CD1c-positive myeloid dendritic cell (primary cell): ENCODE measurements around the gene ELOVL6.
"Not testable (repeated sequence)": the region's sequence is repeated elsewhere in the genome, so short reads cannot be mapped to it uniquely, and the experiment has no call there.

Experiments
- DNase-seq: peaks from one replicate; pipeline ENCODE4 v3.0.0-alpha.2; 2016; ENCODE audit errors: extremely low spot score

Gene ELOVL6

DNA sequence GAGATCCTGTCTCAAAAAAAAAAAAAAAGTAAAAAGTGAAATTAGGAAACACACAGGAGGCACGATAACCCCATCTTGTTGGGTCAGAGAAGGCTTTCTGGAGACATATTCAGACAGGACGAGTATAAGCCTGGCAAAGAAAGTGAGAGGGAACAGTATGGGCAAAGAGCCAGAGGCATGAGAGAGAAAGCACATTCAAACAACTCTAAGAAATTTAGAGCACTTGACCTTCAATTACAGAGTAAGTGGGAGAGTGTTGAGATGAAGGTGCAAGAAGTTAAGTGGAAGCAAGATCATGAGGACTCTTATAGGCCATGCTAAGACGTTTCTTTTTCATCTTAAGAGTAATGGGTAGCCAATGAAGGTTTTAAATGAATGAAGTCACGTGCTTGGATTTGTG, 70.4 kb downstream of the ELOVL6 start:
- DNase-seq: no peak

DNA sequence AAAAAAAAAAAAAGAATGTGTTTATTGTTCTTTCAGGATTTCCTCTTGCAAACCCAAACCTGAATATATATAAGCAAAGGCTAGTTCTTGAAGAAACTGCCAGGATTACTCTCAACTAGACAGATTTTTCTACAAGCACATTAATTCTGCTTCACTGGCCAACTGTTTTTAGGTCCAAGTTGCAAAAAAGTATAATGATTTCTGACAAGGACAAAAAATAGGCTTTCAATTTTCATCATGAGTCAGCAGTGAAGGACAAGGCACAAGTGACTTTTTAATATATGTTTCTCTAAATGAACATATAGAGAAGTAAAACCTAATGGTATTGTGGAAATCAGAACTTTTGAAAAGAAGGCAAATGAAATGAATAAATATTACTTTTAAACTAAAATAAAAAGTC, 73.7 kb downstream of the ELOVL6 start:
- no peak for DNase-seq

DNA sequence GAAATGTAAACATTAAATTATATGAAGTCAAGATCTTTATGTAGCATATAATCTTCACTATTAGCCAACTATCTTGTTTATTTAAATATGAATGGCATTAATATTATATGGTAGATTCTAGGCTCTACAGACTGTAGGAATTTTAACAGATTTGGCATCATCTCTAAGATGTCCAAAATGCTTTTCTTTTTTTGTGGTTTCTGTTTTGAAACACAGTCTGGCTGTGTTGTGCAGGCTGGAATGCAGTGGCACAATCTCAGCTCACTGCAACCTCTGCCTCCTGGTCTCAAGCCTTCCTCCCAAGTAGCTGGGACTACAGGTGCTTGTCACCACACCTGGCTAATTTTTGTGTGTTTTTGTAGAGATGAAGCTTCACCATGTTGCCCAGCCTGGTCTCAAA, 76.2 kb downstream of the ELOVL6 start:
- DNase-seq: no peak

DNA sequence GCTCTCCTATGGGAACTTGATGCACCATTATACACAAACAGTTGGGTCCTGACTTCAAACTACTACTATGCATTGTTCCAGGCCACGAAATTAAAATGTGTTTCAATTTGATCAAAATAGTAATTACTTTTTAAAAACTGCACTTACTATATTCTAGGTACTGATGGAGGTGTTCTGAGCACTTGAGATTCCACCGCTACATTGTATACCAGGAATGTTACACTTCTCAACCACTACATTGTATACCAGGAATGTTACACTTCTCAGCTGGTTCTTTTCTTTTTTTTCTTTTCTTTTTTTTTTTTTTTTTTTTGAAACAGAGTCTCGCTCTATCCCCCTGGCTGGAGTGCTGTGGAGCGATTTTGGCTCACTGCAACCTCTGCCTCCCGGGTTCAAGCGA, 77.9 kb downstream of the ELOVL6 start:
- DNase-seq: no peak

DNA sequence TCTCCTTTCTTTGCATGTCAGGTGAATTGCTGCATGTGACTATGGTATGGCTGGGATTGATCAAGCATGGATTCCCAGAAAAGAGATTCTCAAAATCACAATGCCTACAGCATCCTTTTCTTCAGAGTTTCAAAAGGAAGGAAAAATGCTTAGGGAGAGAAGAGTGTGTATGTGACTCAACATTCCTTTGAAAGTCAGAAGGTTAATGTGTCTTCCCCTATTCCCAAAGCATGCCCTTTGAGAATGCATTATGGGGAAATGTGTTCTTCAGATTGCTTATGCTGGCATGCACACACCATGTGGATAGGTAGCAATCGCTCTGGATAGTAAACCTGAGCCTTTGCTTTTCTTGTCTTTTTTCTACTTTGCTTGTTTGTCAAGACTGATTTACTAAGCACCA, 78.5 kb downstream of the ELOVL6 start:
- DNase-seq: no peak

DNA sequence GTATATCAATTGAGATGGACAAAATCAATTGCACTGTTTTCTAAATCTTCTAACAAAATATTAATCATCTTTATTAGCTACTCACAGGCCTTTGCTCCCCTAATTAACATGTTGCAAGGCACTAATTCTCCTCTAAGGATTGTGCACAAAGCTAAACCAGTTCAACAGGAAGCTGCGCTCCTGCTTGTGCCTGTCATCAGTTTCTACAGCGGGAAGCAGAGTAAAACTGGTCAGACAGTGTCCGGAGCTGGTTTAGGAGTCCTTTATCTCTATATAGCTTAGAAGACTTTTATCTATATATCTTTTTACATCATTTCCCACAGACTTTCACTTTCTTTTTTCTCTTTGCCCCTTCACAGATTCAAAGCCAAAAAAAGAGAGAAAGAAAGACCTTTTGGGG, 79.1 kb downstream of the ELOVL6 start:
- no peak for DNase-seq

DNA sequence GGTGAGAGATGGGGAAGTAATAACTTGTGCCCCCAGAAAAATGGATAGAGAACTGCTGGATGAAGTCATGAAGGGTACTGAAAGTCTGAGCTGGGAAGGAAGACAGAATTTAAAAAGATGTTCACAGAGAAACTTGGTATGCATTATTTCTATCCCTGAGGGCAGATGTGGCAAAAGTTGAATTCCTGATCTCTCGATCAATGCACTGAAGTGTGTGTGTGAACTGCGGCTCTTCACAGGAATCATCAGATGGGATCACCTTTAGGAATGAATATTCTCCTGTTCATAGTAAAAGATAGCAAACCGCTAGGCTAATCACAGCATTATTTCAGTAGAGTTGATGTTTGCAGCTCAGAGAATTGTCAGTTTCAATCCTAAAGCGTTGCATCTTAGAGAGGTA, 86.4 kb downstream of the ELOVL6 start:
- no peak for DNase-seq

DNA sequence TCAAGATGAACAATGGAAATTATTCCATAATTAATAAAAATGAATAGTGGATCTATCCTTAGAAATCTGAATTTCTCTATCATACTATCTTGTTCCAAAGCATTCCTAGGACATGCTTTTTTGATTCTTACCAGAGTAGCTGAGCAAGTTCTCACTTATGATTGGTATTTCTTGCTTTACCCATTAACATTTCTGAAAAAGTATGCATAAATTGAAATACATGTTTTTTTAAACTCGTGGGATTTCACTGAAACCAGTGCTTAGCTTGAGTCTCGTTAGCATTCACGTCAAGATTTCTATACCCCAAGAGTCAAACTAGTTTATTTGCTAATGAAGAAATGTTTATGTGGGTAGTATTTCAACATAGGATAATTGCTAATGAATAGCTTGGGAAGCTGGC, 89.0 kb downstream of the ELOVL6 start:
- no peak for DNase-seq

DNA sequence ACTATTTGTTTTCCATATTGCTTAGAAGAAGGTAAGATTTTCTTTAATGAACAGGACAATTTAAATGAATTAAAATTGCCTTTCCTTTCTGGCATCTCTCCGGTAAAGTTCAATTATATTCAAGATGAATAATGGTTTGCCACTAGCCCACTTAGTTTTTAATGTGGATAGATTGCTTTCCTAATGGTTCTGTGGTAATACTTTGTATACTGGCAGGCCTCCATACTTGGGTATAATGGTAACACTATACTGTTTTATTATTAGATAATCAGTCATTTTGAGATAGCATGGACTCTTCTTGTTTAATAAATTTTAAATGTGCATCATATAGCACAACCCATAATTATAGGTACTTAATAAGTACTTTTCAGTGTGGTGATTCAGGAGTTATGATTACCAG, 89.5 kb downstream of the ELOVL6 start:
- DNase-seq: no peak

DNA sequence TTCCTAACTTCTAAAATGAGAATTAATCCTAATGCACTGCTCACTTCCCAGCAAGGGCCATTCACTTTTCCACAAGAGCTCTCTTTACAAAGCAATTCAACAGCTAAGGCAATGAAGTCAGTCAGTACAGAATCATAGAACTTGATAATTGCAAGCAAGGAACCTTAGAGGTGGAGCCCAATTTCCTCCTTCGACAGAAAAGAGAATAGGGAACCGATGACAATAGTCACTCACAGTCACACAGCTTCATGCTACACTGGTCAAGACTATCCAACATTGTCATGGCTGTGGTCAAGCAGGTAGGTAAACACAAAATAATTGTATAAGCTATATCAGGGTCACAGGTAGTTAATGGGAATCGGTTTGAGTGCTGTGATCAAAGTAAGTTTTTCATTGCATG, 90.0 kb downstream of the ELOVL6 start:
- peak; percentile 48 for DNase-seq

DNA sequence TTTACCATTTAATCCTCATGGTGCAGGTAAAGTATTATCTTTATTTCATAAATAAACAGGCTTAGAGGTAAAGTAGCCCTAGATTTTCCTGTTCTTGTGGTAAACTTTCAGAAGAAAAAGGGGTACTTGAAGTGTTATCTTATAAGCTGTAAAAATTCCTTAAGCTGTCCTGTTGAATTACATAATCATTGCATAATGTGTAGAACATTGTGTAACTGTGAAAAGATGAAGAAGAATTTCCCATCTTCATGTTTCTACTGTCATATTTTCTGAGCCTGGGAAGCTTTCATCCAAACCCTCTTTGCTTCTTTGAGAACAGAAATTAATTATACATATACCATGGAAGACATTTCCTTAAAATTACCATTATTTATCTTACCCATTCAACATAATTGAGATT, 90.5 kb downstream of the ELOVL6 start:
- DNase-seq: peak; percentile 42

DNA sequence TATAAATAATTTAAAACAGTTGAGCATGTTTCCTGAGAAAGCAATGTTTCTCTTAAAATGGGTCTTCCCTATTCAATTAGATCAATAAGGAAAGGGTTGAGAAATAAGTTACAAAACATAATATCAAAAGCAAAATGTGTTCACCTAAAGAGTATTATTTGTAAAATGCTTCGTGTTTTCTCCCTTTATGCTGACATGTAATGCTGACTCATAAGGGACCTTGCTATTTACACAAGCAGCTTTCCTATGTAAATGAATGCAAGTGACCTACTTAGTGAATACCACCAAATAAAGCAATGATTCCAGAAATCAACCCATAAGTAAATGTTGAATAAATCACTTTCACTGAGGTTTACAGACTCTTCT, 91.5 kb downstream of the ELOVL6 start:
- peak; percentile 15 for DNase-seq

DNA sequence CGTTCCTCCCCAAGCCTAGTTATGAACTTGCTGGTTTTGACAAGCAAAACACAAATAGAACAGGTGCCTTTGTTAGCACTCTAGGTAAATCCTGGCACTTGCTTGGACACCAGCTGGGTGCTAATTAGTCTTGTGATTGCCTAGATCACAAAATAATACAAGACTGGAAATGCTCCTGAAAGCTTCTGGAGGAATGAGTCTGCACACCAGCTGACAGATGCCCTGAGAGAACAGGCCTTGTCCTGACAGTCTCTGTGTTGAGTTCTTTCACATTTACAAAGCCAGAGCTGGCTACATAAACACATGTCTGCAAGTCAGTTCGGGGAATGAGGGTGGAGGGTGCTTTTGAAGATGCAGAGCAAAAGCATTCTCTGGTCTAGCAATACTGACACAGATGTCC, 93.8 kb downstream of the ELOVL6 start:
- no peak for DNase-seq

DNA sequence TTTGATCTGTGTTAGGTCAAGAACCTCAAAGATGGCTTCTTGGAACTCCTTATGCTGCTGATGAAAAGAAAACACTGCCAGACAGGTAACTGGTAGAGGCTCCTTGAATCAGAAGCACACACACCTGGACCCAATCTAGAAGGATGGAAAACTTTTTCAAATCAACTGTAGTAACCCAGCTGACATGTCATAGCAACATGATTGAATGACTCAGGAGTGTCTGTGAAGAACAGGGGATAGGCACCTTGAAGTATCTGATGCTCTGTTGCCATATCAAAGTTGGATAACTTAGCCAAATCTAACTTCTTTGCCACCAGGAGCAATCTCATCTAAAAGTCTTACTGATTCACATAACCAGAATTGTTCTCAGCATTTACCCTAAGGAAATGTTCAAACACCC, 98.8 kb downstream of the ELOVL6 start:
- DNase-seq: no peak

DNA sequence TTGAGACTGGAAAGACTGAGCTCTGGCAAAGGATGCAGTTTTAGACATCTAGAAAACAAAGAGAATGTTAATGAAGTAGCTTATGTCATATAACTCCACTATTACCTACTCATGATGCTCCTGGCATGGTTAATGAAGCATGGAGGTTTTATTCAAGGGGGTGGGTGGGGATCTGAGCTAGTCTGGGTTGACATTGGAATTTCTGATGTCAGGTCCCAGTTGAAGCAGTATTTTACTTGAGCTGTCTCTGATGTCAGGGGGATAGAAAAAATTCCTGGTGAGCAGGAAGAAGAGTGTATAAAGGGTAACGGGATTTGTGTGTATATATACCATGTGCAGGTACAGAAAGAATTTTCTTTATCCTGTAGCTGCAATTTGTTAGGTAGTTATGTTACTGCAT, 102.0 kb downstream of the ELOVL6 start:
- no peak for DNase-seq

DNA sequence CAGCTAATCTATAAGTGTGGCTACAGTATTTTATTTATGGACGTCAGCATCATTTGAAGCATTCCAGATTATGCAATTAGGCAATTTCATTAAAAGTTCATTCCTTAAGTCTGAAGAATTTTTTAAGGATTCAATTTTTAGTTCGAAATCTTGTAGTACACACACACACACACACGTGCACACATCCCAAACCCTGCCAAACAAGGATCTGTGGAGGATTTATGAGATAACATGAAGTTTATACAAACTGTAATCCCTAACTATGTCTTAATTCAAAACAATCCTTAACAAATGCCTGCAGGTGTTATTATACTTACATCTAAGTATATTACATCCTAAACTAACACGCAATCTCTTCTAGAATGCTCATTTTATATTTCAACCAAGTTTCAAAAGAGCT, 105.8 kb downstream of the ELOVL6 start:
- DNase-seq: no peak

DNA sequence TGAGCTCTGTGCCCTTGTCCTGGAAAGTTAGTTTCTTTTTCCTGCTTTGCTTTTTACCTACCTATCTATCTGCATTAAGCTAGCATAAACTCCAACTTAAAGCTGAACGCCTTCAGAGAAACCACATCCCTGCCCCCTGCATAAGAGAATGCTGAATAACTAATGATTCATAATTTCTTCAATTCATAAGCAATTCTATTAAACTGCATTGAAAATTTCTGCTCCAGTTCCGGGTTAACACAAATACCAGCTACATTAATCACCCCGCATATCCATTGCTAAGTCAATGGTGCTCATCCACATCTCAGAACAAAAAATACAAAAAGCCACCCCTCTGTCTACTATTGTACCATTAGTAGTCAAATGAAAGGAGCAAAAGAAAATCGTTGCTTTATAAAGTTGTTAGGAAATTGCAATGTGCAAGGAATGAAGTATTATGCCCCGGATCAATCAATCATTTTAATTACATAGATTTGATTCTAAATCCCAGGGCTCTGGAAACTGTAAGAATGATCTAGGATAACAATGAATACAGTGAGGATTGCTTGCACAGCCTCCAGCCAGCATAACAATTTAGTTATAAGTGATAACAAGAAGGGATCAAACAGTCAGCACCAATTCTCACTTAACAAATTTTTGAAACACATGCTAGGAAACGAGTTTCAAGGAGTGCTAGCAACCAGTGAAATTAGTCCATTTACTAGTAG, 106.8 kb downstream of the ELOVL6 start:
- DNase-seq: no peak

DNA sequence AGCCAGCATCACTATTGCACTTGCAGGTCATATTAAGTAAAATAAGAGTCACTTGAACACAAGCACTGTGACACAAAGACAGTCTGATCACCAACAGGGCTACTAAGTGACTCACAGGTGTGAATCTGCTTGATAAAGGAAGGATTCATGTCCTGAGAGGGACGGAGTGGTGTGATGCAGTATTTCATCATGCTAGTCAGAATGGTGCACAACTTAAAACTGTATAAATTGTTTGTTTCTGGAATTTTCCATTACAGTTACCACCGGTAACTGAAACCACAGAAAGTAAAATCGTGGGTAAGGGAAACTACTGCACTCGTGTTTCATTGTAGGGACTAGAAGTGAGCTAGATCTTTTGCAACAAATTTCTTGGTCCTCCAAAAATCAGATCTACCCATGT, 109.7 kb downstream of the ELOVL6 start:
- no peak for DNase-seq

DNA sequence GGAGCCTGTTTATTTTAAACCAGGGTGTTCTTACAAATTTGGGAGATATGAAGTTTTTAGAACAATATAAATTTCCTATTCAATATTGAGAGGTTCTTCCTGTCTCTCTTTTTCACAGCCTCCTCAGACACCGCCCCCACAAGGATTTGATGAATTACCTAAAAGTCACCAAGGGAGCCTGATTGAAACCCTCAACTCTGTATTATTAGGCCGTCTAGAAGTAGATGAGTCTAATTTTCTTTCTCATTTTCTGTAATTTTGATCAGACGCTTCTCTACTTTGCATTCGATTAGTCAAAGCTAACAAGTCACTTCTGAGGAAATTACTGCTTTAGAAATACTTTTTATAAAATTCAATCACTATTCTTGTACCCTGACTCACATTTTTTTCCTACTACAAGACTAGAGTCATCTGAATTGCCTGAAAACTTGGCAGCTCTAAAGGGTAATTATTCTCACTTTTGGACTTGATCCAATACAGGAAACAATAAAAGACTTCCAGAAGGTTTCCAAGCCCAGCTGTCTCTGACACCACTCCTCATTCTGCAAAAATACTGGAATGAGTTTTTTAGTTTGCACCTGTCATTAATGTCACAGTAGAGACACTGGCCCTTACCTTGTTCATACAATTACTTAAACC, 111.2 kb downstream of the ELOVL6 start:
- DNase-seq: no peak

DNA sequence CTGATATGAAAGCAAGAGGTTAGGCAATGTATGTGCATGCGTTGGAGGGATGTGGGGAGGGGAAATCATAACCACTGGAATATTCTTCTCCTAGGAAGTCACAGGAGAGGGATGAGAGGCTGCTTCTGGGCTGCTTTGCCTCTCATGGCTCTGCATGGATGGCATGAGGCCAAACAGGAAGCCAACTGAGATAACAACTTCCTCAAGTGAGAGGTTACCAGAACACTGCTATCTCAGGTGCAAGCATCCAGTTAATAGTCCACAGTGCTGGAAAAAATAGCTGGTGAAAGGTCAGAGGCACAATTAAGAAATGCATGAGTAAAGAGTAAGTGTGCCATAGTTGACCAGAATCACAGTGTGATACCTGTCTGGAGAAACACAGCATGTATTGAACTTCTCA, 113.3 kb downstream of the ELOVL6 start:
- peak; percentile 16 for DNase-seq

DNA sequence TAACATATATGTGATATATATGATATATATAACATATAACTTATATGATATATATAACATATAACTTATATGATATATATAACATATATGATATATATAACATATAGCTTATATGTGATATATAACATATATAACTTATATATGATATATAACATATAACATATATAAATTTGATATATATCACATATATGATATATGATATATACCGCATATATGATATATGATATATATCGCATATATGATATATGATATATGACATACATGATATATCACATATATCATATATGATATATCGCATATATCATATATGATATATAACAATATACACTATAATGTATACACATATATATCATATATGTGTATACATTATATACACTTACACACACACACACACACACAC, 114.3 kb downstream of the ELOVL6 start:
- DNase-seq: no peak

DNA sequence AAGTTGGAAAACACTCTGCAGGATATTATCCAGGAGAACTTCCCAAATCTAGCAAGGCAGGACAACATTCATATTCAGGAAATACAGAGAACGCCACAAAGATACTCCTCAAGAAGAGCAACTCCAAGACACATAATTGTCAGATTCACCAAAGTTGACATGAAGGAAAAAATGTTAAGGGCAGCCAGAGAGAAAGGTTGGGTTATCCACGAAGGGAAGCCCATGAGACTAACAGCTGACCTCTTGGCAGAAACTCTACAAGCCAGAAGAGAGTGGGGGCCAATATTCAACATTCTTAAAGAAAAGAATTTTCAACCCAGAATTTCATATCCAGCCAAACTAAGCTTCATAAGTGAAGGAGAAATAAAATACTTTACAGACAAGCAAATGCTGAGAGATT, 120.3 kb downstream of the ELOVL6 start:
- DNase-seq: not testable (repeated sequence)

DNA sequence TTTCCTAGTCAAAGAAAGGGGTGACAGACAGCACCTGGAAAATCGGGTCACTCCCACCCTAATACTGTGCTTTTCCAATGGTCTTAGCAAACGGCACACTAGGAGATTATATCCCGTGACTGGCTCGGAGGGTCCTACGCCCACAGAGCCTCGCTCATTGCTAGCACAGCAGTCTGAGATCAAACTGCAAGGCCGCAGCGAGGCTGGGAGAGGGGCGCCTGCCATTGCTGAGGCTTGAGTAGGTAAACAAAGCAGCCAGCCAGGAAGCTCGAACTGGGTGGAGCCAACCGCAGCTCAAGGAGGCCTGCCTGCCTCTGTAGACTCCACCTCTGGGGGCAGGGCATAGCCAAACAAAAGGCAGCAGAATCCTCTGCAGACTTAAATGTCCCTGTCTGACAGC, 121.6 kb downstream of the ELOVL6 start:
- not testable (repeated sequence) for DNase-seq

DNA sequence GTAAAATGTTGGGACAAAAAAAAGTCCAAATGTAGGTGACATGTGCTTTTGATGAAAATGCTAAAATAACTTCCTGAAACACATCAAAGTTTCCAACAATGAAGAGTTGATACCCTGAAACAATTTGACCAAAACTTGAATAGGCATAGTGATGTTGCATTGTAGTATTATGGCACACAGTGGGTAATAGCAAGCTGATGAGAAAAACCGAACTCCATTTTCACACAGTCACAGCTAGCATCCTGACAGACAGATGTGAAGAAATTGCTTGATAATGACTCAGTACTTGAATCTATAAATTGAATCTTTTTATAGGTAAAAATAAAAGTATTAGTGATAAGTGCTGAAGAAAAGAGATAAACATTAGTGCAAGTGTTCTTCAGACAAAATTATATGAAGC, 122.5 kb downstream of the ELOVL6 start:
- DNase-seq: no peak
